ENCODE measurements around the gene EIF4ENIF1.

EIF4ENIF1 gene

GRCh38 chr22:31446208-31446607, 43.4 kb downstream of the EIF4ENIF1 start:
- no peak overlapping the region for H4K91ac ChIP-seq (ENCODE audit: low read length)
- 98% methylated on average over 3 of the region's 3 CpGs for WGBS
- no peak overlapping the region for H3K4me3 ChIP-seq (ENCODE audit: insufficient read depth in 1 of 2, low read depth in 1 of 2, low read length in 2 of 2)
- H3K18ac ChIP-seq (ENCODE audit: low read depth in 1 of 2, low read length in 2 of 2), result no peak overlapping the region
- no peak overlapping the region for H3K27ac ChIP-seq (ENCODE audit: low read length, poor library complexity, severe bottlenecking)
- DNase-seq, result no peak
- H3K9ac ChIP-seq (ENCODE audit: low read length), result no peak overlapping the region
- H2BK5ac ChIP-seq (ENCODE audit: low read depth, low read length, poor library complexity, severe bottlenecking), result no peak overlapping the region
- no peak overlapping the region for H3K4me2 ChIP-seq (ENCODE audit: low read length, poor library complexity, severe bottlenecking)
- no peak overlapping the region for H2AFZ ChIP-seq (ENCODE audit: low read depth, low read length)
- no peak overlapping the region for H3K14ac ChIP-seq (ENCODE audit: low read length in 2 of 2)
- H3K9me3 ChIP-seq (ENCODE audit: control insufficient read depth, low read length), result no peaks in the 10 kb centered on the region
- H3K4ac ChIP-seq (ENCODE audit: low read depth in 1 of 2, low read length in 2 of 2), result no peak overlapping the region
- no peak overlapping the region for H3K23ac ChIP-seq (ENCODE audit: low read length in 2 of 2)
- no peaks in the 10 kb centered on the region for H3K27me3 ChIP-seq (ENCODE audit: control insufficient read depth in 1 of 2, insufficient read depth in 1 of 2, low read length in 2 of 2)
- peaks cover 54 to 90% of the 10 kb centered on the region in 2 experiments for H3K36me3 ChIP-seq (ENCODE audit: control insufficient read depth in 1 of 2, insufficient read depth in 2 of 2, low read depth in 1 of 2, low read length in 2 of 2)
- H2BK120ac ChIP-seq (ENCODE audit: low read depth, low read length), result no peak overlapping the region
- no peak overlapping the region for H4K8ac ChIP-seq (ENCODE audit: low read length)
- H2BK15ac ChIP-seq (ENCODE audit: low read depth, poor library complexity, severe bottlenecking), result no peak overlapping the region
- H2BK12ac ChIP-seq (ENCODE audit: low read length in 2 of 2), result no peak overlapping the region
- H3K4me1 ChIP-seq (ENCODE audit: control insufficient read depth, insufficient read depth, low read depth, low read length), result peaks cover 2% of the 10 kb centered on the region
- no peak overlapping the region for H2AK5ac ChIP-seq (ENCODE audit: low read length, severe bottlenecking)
- H3K79me1 ChIP-seq (replicated peaks; ENCODE audit: low read length, poor library complexity, severe bottlenecking), result peaks cover 37% of the 10 kb centered on the region

GRCh38 chr22:31445642-31446041, 44.0 kb downstream of the EIF4ENIF1 start:
- no peak overlapping the region for H4K8ac ChIP-seq (ENCODE audit: low read length)
- H3K4ac ChIP-seq (ENCODE audit: low read depth in 1 of 2, low read length in 2 of 2), result no peak overlapping the region
- H3K18ac ChIP-seq (ENCODE audit: low read depth in 1 of 2, low read length in 2 of 2), result no peak overlapping the region
- H3K36me3 ChIP-seq (ENCODE audit: control insufficient read depth in 1 of 2, insufficient read depth in 2 of 2, low read depth in 1 of 2, low read length in 2 of 2), result peaks cover 59 to 94% of the 10 kb centered on the region in 2 experiments
- H3K23ac ChIP-seq (ENCODE audit: low read length in 2 of 2), result no peak overlapping the region
- H3K9me3 ChIP-seq (ENCODE audit: control insufficient read depth, low read length), result no peaks in the 10 kb centered on the region
- no peak overlapping the region for H2BK120ac ChIP-seq (ENCODE audit: low read depth, low read length)
- no peak overlapping the region for H2BK15ac ChIP-seq (ENCODE audit: low read depth, poor library complexity, severe bottlenecking)
- H2BK5ac ChIP-seq (ENCODE audit: low read depth, low read length, poor library complexity, severe bottlenecking), result no peak overlapping the region
- peaks cover 37% of the 10 kb centered on the region for H3K79me1 ChIP-seq (replicated peaks; ENCODE audit: low read length, poor library complexity, severe bottlenecking)
- no peak overlapping the region for H4K91ac ChIP-seq (ENCODE audit: low read length)
- H3K4me1 ChIP-seq (ENCODE audit: control insufficient read depth, insufficient read depth, low read depth, low read length), result peaks cover 2% of the 10 kb centered on the region
- H3K4me2 ChIP-seq (ENCODE audit: low read length, poor library complexity, severe bottlenecking), result no peak overlapping the region
- DNase-seq, result no peak
- H3K27me3 ChIP-seq (ENCODE audit: control insufficient read depth in 1 of 2, insufficient read depth in 1 of 2, low read length in 2 of 2), result no peaks in the 10 kb centered on the region
- H2AK5ac ChIP-seq (ENCODE audit: low read length, severe bottlenecking), result no peak overlapping the region
- no peak overlapping the region for H3K4me3 ChIP-seq (ENCODE audit: insufficient read depth in 1 of 2, low read depth in 1 of 2, low read length in 2 of 2)
- H2BK12ac ChIP-seq (ENCODE audit: low read length in 2 of 2), result no peak overlapping the region
- H3K14ac ChIP-seq (ENCODE audit: low read length in 2 of 2), result no peak overlapping the region
- WGBS, result 96% methylated on average over 3 of the region's 3 CpGs
- no peak overlapping the region for H2AFZ ChIP-seq (ENCODE audit: low read depth, low read length)
- no peak overlapping the region for H3K9ac ChIP-seq (ENCODE audit: low read length)
- no peak overlapping the region for H3K27ac ChIP-seq (ENCODE audit: low read length, poor library complexity, severe bottlenecking)

DNA sequence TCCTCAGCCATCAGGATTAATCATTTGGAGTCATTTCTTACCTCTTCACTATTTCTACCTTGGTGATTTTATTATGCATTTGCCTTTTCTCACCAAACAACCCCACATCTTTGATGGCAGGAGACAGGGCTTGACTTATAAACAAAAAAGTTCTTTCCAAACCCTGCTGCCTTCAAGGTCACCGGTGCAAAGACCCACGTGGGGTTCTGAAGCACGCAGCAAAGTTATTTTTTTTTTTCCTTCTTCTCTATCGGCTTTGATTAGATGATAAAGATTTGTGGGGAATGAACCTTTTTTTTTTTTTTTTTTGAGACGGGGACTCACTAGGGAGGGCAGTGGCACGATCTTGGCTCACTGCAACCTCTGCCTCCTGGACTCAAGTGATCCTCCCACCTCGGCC, 46.1 kb downstream of the EIF4ENIF1 start:
- no peak overlapping the region for H4K8ac ChIP-seq (ENCODE audit: low read length)
- no peak overlapping the region for H2AFZ ChIP-seq (ENCODE audit: low read depth, low read length)
- H2BK12ac ChIP-seq (ENCODE audit: low read length in 2 of 2), result no peak overlapping the region
- peaks cover 2% of the 10 kb centered on the region for H3K4me1 ChIP-seq (ENCODE audit: control insufficient read depth, insufficient read depth, low read depth, low read length)
- no peak overlapping the region for H3K18ac ChIP-seq (ENCODE audit: low read depth in 1 of 2, low read length in 2 of 2)
- no peak for DNase-seq
- WGBS, result 93% methylated on average over 6 of the region's 7 CpGs
- no peak overlapping the region for H3K4ac ChIP-seq (ENCODE audit: low read depth in 1 of 2, low read length in 2 of 2)
- no peak overlapping the region for H3K4me3 ChIP-seq (ENCODE audit: insufficient read depth in 1 of 2, low read depth in 1 of 2, low read length in 2 of 2)
- H4K91ac ChIP-seq (ENCODE audit: low read length), result no peak overlapping the region
- no peak overlapping the region for H3K4me2 ChIP-seq (ENCODE audit: low read length, poor library complexity, severe bottlenecking)
- H2BK120ac ChIP-seq (ENCODE audit: low read depth, low read length), result no peak overlapping the region
- no peak overlapping the region for H3K23ac ChIP-seq (ENCODE audit: low read length in 2 of 2)
- peaks cover 30% of the 10 kb centered on the region for H3K79me1 ChIP-seq (replicated peaks; ENCODE audit: low read length, poor library complexity, severe bottlenecking)
- H3K9me3 ChIP-seq (ENCODE audit: control insufficient read depth, low read length), result no peaks in the 10 kb centered on the region
- peaks cover 62 to 98% of the 10 kb centered on the region in 2 experiments for H3K36me3 ChIP-seq (ENCODE audit: control insufficient read depth in 1 of 2, insufficient read depth in 2 of 2, low read depth in 1 of 2, low read length in 2 of 2)
- H3K14ac ChIP-seq (ENCODE audit: low read length in 2 of 2), result no peak overlapping the region
- H2BK15ac ChIP-seq (ENCODE audit: low read depth, poor library complexity, severe bottlenecking), result no peak overlapping the region
- no peak overlapping the region for H2AK5ac ChIP-seq (ENCODE audit: low read length, severe bottlenecking)
- no peak overlapping the region for H2BK5ac ChIP-seq (ENCODE audit: low read depth, low read length, poor library complexity, severe bottlenecking)
- H3K27me3 ChIP-seq (ENCODE audit: control insufficient read depth in 1 of 2, insufficient read depth in 1 of 2, low read length in 2 of 2), result no peaks in the 10 kb centered on the region
- H3K27ac ChIP-seq (ENCODE audit: low read length, poor library complexity, severe bottlenecking), result no peak overlapping the region
- H3K9ac ChIP-seq (ENCODE audit: low read length), result no peak overlapping the region

GRCh38 chr22:31442768-31443489, 46.7 kb downstream of the EIF4ENIF1 start:
- no peak overlapping the region for H3K18ac ChIP-seq (ENCODE audit: low read depth in 1 of 2, low read length in 2 of 2)
- H2BK12ac ChIP-seq (ENCODE audit: low read length in 2 of 2), result no peak overlapping the region
- H3K4ac ChIP-seq (ENCODE audit: low read depth in 1 of 2, low read length in 2 of 2), result no peak overlapping the region
- no peak overlapping the region for H2BK120ac ChIP-seq (ENCODE audit: low read depth, low read length)
- WGBS, result 100% methylated on average over 3 of the region's 5 CpGs
- no peaks in the 10 kb centered on the region for H3K27me3 ChIP-seq (ENCODE audit: control insufficient read depth in 1 of 2, insufficient read depth in 1 of 2, low read length in 2 of 2)
- H3K4me2 ChIP-seq (ENCODE audit: low read length, poor library complexity, severe bottlenecking), result no peak overlapping the region
- H3K4me3 ChIP-seq (ENCODE audit: insufficient read depth in 1 of 2, low read depth in 1 of 2, low read length in 2 of 2), result no peak overlapping the region
- no peak overlapping the region for H2BK15ac ChIP-seq (ENCODE audit: low read depth, poor library complexity, severe bottlenecking)
- H3K4me1 ChIP-seq (ENCODE audit: control insufficient read depth, insufficient read depth, low read depth, low read length), result peaks cover 2% of the 10 kb centered on the region
- no peak overlapping the region for H3K27ac ChIP-seq (ENCODE audit: low read length, poor library complexity, severe bottlenecking)
- no peak overlapping the region for H4K91ac ChIP-seq (ENCODE audit: low read length)
- H4K8ac ChIP-seq (ENCODE audit: low read length), result no peak overlapping the region
- no peak overlapping the region for H2BK5ac ChIP-seq (ENCODE audit: low read depth, low read length, poor library complexity, severe bottlenecking)
- peaks cover 26% of the 10 kb centered on the region for H3K79me1 ChIP-seq (replicated peaks; ENCODE audit: low read length, poor library complexity, severe bottlenecking)
- no peak for DNase-seq
- H3K23ac ChIP-seq (ENCODE audit: low read length in 2 of 2), result no peak overlapping the region
- no peak overlapping the region for H3K14ac ChIP-seq (ENCODE audit: low read length in 2 of 2)
- H2AFZ ChIP-seq (ENCODE audit: low read depth, low read length), result no peak overlapping the region
- peaks cover 56 to 98% of the 10 kb centered on the region in 2 experiments for H3K36me3 ChIP-seq (ENCODE audit: control insufficient read depth in 1 of 2, insufficient read depth in 2 of 2, low read depth in 1 of 2, low read length in 2 of 2)
- H3K9me3 ChIP-seq (ENCODE audit: control insufficient read depth, low read length), result no peaks in the 10 kb centered on the region
- H3K9ac ChIP-seq (ENCODE audit: low read length), result no peak overlapping the region
- no peak overlapping the region for H2AK5ac ChIP-seq (ENCODE audit: low read length, severe bottlenecking)
